Anterior cingulate cortex (tissue), 58 donors: Measurements from ENCODE around the gene FCRLA.
"Not testable (repeated sequence)": the region's sequence is repeated elsewhere in the genome, so short reads cannot be mapped to it uniquely, and the experiment has no call there.

Experiments
- DNase-seq, 58 donors: peaks; one replicate each; lab custom pipeline; 2025; lab: John Stamatoyannopoulos, UW

Gene FCRLA, protein sequence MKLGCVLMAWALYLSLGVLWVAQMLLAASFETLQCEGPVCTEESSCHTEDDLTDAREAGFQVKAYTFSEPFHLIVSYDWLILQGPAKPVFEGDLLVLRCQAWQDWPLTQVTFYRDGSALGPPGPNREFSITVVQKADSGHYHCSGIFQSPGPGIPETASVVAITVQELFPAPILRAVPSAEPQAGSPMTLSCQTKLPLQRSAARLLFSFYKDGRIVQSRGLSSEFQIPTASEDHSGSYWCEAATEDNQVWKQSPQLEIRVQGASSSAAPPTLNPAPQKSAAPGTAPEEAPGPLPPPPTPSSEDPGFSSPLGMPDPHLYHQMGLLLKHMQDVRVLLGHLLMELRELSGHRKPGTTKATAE

DNA sequence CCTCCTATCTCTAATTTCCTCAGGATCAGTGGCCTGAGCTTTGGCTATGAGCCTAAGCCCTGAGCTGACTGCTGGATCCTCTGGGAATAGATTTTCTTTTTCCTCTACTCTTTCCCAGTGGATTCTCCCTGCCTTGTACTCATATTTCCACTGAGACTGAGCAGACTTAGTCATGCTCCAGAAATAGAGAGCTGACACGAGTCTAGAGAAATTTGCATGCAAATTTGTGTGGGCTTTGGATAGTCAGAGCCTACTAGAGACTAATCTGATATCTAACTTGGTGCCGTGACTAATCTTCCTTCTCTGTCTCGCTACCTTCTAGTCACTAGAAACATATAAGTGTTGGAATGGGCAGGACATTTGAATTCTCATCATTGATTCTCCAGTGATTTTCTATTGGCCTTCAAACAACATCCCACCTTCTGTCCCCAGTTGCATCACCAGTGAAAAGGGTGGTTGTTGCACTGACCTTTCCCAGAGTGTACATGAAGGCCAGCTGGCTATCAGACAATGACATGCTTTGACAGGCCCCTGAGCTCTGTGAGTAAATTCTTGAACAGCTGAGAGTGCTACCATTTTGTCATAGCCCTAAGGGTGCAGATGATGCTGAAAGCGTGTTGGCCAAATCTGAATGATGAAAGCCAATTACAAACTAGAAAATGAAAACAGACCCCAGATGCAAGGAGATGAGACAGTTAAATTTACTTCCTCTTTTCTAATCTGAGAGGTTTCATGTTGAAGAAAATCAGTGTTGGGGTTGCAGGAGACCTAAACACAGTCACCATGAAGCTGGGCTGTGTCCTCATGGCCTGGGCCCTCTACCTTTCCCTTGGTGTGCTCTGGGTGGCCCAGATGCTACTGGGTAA is at the start of gene FCRLA:
TSS of gene FCRLA (plus strand) at position 748 of the 866 bp plus-strand sequence. CDS start at position 784, 36 bp downstream.
- DNase-seq, result peak in 11 of 58 donors; percentile 1 to 39 (median 8)

GRCh38 chr1:161658524-161658923 is 48.5 kb upstream of the FCRLA start:
- not testable (repeated sequence) for DNase-seq

DNA sequence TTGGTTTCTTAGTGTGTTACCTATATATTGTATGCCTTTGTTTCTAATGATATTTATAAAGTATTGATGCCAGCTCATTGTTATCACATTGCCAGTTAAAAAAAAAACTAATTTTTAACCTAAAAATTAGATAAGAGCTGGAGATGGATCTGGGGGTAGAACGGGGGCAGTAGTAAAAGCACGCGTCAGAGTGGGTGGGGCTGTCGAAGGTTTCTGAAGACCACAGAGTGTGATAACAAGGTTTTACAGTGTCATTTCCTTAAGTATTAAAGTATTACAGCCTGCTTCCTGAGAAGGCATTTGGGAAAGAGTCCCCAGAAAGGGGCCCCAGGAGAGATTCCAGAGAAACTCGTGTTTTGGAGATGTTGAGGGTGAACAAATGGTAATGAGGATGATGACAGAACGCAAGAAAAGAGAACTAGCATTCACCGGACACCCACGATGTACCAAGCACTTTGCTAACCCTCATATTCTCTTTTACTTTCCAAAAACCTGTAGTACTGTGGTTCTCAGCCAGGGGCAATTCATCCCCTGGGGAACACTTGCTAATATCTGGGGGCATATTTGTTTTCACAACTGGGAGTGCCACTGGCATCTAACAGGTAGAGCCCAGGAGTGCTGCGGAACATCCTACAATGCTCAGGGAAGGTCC is 45.2 kb upstream of the FCRLA start:
- DNase-seq, result not testable (repeated sequence)

DNA sequence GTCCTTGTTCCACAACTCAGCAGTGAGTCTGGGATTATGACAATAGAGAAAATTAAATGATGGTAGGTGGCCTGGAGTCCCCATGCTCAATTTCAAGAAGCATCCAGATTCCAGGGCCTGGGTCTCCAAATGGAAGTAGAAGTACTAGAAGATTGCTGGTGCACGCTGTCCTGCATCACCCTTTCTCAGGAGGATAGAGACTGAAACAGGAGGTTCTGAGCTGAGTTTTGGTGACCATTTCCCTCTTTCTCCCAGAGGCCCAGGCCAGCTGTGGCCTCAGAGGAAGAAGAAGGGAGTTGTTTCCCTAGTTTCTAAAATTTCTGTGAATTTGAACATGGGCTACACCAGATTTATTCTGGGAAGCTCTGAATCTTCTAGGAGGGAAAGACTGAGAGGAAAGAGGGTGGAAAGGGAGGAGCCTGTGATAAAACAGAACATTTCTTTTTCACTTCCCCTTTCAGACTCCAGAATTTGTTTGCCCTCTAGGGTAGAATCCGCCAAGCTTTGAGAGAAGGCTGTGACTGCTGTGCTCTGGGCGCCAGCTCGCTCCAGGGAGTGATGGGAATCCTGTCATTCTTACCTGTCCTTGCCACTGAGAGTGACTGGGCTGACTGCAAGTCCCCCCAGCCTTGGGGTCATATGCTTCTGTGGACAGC is 44.2 kb upstream of the FCRLA start, which contains the start of gene FCGR2B:
TSS of gene FCGR2B (plus strand) at position 460 of the 656 bp plus-strand sequence. CDS start at position 559, 99 bp downstream.
- DNase-seq, result not testable (repeated sequence)

- DNase-seq, result not testable (repeated sequence)
These were observed 43.5 kb upstream of the FCRLA start for GRCh38 chr1:161663569-161663968.

GRCh38 chr1:161664689-161665088 is 42.3 kb upstream of the FCRLA start:
- not testable (repeated sequence) for DNase-seq

GRCh38 chr1:161671045-161672020 is 35.7 kb upstream of the FCRLA start:
- DNase-seq, result peak in 1 of 58 donors; percentile 24

DNA sequence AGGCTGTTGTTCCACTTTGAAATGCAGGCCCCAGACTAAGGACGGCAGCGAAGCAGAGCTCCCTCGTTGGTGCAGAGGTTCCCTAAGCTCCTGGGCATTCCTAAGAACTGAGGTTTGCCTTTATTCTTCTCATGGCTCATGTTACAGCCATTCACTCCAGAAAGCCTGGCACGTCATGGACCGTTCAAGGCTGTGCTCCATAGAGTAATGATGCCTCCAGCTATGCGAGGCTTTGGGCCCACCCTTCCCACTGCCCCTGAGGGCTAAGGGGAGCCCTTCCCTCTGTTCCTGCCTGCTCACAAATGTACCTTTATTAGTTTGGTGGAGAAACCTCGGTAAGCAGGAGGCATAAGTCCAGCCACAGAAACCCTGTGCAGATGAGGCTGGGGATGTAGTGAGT is 33.6 kb upstream of the FCRLA start:
- DNase-seq, result not testable (repeated sequence)

DNA sequence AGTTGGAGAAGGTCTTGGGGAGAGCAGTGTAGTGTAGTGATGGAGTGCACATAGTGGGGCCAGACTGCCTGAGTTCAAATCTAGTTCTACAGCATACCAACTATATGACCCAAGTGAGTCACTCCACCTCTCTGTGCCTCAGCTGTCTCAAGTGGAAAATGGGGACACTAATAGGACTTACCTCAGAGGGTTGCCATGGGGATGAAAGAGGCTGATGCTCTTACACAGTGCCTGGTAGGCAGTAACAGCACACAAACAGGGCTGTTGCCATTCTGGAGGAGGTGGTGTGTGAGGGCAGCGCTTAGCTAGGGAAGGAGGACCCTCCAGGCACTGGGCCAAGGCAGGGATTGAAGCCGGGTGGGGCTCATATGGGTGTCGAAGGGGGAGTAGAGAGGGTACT is 32.6 kb upstream of the FCRLA start:
- not testable (repeated sequence) for DNase-seq

GRCh38 chr1:161674908-161675307 is 32.1 kb upstream of the FCRLA start:
- DNase-seq, result not testable (repeated sequence)

- no peak for DNase-seq
These were observed 30.6 kb upstream of the FCRLA start for GRCh38 chr1:161676441-161676840.

GRCh38 chr1:161676958-161677689 is 29.9 kb upstream of the FCRLA start:
- DNase-seq, result no peak

GRCh38 chr1:161678500-161678899 is 28.5 kb upstream of the FCRLA start:
- no peak for DNase-seq

- no peak for DNase-seq
These were observed 25.1 kb upstream of the FCRLA start for GRCh38 chr1:161681879-161682278.

DNA sequence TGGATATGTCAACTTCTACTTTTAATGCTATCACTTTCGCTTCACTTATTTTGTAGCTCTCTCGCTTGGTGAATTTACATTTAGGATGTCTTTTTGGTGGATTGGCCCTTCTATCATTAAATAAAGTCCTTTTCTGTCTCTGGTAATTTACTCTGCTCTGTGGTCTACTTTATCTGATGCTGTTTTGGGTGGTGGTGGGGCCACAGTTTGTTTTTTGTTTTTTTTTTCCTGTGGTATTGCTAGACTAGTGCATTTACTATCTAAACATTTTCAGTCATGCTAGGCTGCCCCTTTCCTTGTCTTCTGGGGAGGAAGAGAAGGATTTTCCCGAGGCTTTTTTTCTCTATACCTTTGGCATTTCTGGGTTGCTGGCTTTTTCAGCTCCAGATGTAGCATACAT is 18.1 kb upstream of the FCRLA start:
- no peak for DNase-seq

DNA sequence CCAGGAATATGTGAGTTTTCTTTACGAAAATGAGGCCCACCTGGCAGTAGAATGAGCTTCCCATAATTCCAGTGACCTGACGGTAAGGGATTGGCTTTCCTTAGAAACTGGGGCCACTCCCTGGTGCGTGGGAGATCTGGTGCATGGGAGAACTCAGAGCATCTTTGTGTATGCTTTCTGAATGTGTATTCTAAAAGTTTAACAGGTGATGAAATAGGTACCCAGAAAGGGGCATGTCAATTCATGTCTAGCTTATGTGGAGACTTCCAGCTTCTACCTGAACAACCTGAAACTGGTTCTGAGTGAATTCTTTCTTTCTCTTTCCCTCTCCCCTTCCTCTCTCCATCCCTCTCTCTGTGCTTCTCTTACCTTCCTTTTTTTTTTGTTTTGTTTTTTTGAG is 15.2 kb upstream of the FCRLA start:
- DNase-seq, result no peak

- not testable (repeated sequence) for DNase-seq
These were observed 13.9 kb upstream of the FCRLA start for GRCh38 chr1:161693020-161693712.

- not testable (repeated sequence) for DNase-seq
These were observed 8.7 kb upstream of the FCRLA start for GRCh38 chr1:161698302-161698701.
